Cerebellar cortex (tissue), 1 donor: Measurements from ENCODE around the gene ZFP42.
"Not testable (repeated sequence)": the region's sequence is repeated elsewhere in the genome, so short reads cannot be mapped to it uniquely, and the experiment has no call there.

Experiments used
- DNase-seq: peaks from one replicate; pipeline ENCODE4 v3.0.0-alpha.2; 2015; ENCODE audit warnings: low spot score

The ZFP42 gene

DNA sequence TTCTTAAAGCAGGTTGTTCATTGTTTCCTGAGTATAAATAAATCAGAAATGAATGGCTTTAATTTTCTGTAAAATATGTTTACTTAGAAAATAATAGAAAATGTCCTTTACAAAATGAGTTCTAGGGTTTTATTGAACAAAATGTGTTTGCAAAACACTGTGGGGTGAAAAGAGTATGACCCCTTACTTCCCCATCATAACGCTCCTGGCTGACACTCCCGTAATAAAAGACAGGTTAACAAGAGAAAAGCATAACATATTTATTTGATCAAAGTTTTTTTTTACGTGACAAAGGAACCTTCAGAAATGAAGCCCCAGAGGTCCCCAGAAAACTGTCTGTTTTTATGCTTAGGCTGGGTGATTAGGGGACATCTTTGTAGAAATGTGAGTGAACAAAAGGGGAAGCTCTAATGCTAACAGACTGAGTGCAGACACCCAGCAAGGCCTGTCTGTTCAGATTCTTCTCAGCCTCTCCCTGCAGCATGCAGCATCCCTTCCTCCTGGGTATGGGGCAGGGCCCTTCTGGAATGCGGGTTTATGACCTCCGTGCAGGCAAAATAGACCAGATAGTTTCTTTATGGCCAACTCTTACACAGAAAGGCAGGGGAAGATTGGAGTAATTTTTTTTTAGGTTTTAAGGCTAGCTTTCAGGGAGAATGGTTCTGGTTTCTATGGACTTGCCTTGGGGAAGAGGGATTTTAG lies 26.1 kb downstream of the ZFP42 start:
- DNase-seq, result no peak

DNA sequence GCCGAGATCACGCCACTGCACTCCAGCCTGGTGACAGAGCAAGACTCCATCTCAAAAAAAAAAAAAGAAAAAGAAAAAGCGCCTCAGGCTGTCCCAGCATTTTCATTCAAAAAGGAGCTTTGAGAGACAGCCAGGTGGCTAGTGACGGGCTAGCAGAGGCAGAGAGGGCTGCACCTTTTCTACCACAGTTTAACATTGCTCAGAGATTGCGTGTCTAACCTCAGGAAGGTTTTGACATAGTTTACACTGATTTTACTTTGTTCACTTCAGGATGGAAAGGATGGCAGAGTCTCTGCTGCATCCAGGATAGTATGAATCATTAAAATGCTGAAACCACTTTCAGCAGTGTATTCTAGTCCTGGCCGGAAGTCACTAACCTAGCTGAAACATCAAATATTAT lies 28.1 kb downstream of the ZFP42 start:
- DNase-seq, result no peak

DNA sequence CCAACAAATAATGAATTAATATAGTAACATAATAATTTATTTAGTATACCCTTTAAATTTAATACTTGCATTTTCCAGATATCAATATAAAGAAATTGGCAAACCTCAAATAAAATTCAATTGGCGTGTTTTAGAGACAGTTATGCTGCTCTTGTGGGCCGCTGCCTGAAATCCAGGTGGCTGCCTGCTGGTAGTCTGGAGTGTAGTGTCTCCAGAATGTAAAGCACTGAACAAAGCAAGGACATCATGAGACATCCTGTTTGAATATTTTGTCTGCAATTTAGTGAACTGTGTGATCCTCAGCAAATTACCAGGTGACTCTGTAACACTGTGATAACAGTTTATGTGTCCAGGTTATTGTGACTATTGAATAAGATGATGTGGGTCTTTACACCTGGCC lies 29.9 kb downstream of the ZFP42 start:
- DNase-seq, result no peak

DNA sequence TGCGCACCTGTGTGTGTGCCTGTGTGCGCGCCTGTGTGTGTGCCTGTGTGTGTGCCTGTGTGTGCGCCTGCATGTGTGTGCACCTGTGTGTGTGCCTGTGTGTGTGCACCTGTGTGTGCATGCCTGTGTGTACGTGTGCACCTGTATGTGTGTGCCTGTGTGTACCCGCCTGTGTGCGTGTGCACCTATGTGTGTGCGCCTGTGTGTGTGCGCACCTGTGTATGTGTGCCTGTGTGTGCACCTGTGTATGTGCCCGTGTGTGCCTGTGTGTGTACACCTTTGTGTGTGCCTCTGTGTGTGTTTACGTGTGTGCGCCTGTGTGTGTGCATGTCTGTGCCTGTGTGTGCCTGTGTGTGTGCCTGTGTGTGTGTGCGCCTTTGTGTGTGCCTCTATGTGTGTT lies 33.5 kb downstream of the ZFP42 start:
- DNase-seq, result no peak

DNA sequence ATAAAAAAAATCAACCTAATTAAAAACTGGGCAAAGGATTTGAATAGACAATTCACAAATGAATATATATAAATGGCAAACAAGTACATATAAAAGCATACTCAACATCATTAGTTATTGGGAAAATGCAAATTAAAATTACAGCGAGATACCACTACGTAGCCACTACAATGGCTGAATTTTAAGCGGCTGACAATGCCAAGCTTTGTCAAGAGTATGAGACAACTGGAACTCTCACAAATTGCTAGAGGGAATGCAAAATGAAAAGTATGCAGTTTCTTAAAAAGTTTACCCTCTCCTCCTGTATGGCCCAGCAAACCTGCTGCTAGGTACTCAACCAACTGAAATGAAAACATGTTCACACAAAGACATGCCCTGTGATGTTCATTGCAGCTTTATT lies 34.8 kb downstream of the ZFP42 start:
- no peak for DNase-seq

DNA sequence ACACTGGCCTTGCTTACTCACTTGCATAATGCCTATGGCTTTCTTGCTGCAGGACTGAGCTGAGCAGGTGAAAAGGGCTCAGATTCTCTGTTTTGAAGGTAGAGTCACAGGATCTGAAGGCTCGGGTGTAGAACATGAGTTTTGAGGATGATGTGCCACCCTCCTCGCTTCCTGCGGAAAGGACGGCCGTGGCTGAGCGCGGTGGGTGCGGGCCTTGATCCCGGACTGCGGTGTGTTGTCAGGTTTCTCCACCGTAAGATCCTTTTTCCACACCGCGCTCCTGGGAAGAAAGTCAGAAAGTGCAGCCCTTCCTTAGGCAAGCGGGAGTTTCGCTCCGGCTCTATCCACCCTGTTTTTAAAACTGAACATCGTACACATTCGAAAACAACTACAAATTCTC lies 36.2 kb downstream of the ZFP42 start:
- no peak for DNase-seq

DNA sequence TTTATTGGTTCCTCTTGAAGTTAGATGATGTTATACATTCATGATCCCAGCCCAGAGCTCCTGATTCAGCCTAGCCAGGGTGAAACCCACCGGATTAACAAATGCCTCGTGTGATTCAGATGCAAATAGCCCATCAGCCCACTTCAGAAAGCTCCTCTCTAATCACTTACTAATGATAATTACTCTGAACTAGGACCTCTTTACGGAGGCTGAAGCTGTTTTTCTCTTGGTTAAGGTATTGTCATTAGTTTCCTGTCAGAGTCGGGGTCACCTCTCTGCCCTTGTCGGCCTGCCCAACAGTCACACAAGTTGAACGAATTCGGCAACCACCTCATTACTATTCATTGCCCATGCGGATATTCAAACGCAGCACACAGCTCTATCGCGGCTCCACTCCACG lies 36.6 kb downstream of the ZFP42 start:
- no peak for DNase-seq

DNA sequence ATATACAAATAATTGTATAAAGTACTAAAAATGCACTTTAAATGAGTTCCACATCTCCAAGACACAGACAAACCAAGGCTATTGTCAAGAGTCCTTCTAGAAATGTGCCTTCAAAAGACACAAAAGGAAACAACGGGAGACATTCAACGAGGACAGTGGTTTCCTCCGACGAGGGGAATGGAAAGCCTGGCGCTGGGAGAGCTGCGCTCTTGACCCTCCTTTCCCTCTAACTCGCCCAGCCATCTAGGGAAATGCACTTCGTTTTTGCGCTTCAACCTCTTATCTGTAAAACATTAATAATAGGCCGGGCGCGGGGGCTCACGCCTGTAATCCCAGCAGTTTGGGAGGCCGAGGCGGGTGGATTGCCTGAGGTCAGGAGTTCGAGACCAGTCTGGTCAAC lies 37.0 kb downstream of the ZFP42 start:
- no peak for DNase-seq

DNA sequence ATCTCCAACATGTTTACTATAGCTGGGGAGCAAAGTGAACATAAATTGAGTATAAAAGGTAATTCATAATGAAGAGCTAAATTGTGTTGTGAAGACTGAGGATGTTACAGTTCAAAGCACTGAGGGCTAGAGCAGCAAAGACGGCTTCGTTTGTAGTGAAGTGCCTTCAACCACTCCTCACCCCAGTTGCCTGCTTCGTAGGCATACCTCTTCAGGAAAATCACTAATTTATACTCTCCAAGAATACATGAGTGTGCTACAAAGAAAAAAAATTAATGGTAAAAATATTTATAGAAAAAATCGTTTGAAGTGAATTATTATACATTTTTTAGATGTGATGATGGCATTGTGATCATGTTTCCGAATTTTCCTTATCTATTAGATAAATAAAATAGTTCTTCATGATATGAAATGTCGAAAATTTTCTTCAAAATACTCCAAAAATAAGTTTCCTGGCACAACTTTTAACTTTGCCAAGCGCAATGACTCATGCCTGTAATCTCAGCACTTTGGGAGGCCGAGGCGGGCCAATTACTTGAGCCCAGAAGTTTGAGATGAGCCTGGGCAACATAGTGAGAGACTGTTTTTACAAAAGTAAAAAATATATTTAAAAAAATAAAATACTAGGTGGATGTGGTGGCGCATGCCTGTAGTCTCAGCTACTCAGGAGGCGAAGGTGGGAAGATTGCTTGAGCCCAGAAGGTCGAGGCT lies 41.6 kb downstream of the ZFP42 start:
- DNase-seq, result no peak

DNA sequence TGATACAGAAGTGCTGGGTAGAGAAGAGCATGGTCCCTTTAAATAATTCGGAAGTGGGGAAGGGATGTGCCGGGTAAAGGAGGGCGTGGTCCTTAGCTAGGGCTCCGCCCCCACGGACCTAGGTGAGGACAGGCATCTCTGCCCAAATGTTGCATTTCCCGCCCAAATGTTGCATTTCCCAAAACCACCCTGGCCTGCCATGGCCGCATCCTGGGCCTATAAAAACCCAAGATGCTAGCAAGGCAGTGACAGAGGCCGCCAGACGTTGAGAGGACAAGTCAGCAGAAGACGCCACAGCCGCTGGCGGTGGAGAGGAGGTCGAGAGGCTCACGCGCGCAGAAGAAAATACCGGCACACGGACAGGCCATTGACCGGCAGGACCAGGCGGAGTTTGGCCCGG lies 46.1 kb downstream of the ZFP42 start:
- DNase-seq, result no peak

DNA sequence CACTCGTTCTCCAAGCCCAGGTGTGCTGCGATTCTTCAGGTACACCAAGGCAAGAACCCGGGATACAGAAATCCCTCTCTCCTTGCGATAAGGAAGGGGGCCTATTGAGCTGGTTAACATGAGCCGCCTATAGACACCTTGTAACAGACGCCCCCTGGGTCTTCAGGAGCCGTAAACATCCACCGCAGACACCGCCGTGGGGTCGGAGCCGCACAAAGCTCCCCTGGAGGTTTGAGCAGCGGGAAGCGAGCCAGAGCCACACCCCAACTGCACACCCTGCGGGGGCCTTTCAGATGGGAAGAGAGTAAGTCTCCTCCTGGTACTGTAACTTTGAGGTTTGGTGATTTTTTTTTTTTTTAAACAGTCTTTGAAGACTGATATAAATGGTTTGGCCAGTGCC lies 46.6 kb downstream of the ZFP42 start:
- no peak for DNase-seq

DNA sequence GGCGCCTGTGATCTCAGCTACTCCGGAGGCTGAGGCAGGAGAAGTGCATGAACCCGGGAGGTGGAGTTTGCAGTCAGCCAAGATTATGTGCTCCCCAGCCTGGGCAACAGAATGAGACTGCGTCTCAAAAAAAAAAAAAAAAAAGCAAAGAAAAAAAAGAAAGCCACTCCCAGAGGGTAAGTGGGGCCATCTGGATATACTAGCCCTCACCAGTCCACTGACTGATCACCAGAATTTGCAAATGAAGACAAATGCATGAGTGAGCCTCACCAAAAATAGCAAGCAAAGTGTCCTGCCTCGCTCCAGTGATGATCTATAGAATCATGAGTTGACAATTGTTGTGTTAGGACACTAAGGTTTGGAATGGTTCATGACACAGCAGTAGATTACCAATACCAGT lies 47.6 kb downstream of the ZFP42 start:
- DNase-seq, result no peak

DNA sequence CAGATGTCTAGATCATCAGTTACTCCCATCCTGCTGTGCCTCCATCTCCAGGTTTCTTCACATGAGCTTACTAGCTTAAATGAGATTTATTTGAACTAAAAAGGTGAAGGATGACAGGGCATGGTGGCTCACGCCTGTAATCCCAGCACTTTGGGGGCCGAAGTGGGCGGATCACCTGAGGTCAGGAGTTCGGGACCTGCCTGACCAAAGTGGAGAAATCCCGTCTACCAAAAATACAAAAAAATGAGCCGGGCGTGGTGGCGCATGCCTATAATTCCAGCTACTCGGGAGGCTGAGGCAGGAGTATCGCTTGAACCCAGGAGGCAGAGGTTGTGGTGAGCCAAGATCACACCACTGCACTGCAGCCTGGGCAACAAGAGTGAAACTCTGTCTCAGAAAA lies 49.9 kb downstream of the ZFP42 start:
- not testable (repeated sequence) for DNase-seq

DNA sequence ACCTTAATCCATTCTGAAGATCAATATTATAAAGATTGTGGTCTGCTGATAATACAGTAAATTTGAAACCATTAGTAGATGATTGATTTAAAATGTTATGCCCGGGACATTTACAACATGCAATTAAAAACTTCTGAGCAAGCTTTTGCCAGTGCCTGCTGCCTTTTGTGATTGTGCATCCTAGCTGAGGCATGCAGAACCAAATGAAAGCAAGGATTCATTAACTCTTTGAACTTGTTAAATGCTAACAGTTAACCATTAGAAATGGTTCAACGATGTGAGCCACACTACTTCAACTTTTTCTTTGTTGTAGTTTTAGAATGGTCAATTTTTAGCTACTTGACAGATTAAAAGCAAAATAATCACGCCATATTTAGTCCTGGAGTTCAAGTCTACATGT lies 51.1 kb downstream of the ZFP42 start:
- no peak for DNase-seq

DNA sequence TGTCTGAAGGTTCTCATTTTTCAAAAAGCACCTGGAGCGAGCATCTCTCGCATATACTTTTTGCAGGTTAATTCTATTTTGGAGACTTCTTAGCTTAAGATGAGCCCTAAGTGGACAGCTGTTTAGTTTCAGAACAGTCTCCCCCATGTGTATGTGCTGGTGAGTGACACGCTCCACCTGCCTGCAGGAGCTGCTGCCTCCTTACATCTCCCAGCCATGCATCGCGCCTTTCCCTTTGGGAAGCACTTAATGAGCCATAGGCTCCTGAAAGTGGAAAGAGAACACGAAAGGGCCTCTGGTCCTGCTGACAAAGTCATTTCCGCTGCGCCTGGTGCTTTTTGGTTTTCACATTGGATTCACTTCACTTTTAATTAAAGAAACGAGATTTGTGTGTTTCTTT lies 57.7 kb downstream of the ZFP42 start:
- DNase-seq, result no peak
